Measurements from ENCODE around the gene GPR101. TPM values are rescaled to one million over a fixed set of nuclear protein-coding genes. Genes with fewer than 3 reads are reported as not detected.
A peak's percentile ranks its signal among the peaks of the same experiment; 100 is the strongest.

The GPR101 gene
- total RNA-seq, 5 donors from 2014 or later (not counting 1 experiment from before 2014, with no cell fraction given), result 1.1 TPM; not detected in 4

- Mint-ChIP-seq H3K27me3 (peaks cover 11 to 35% of the 10 kb centered on the region in 2 donors), H3K36me3 (no peaks in the 10 kb centered on the region), H3K9me3 (no peaks in the 10 kb centered on the region), H3K4me1 (no peaks in the 10 kb centered on the region), H3K27ac (no peak overlapping the region), H3K4me3 (no peak overlapping the region)
- peaks cover 5 to 8% of the 10 kb centered on the region in 2 experiments for H3K27me3 ChIP-seq (replicated peaks in 1 of 2; ENCODE audit: control insufficient read depth in 2 of 2, extremely low read depth in 1 of 2, insufficient read depth in 2 of 2, low read length in 1 of 2)
- no peak for ATAC-seq (replicated peaks in 1 of 4)
- POLR2A ChIA-PET, result no interaction called here
- DNase-seq, result no peak
- H3K4me1 ChIP-seq (ENCODE audit: control insufficient read depth in 1 of 2, extremely low read depth in 1 of 2, insufficient read depth in 2 of 2, low read length in 2 of 2), result no peaks in the 10 kb centered on the region
- no peak overlapping the region for H3K27ac ChIP-seq (ENCODE audit: low read length)
- CTCF ChIA-PET, result no interaction called here
- H3K9me3 ChIP-seq, result no peaks in the 10 kb centered on the region
- no peak overlapping the region for H3K4me3 ChIP-seq (ENCODE audit: control insufficient read depth in 1 of 2, extremely low read depth in 1 of 2, low read length in 1 of 2)
- no CpG with 5 or more reads among the region's 14 CpGs for WGBS (ENCODE audit: insufficient coverage)
- no peaks in the 10 kb centered on the region for H3K36me3 ChIP-seq (ENCODE audit: control insufficient read depth in 2 of 2, extremely low read depth in 1 of 2, insufficient read depth in 1 of 2, low read length in 1 of 2)
Observed at GRCh38 chrX:137040113-137040794, 6.5 kb upstream of the GPR101 start.

GRCh38 chrX:137034508-137034872 is 695 bp upstream of the GPR101 start:
- Mint-ChIP-seq H3K36me3 (no peaks in the 10 kb centered on the region), H3K27me3 (peaks cover 40 to 42% of the 10 kb centered on the region in 2 donors), H3K4me3 (peak overlapping the region; percentile 40 to 48 (median 45)), H3K27ac (no peak overlapping the region), H3K4me1 (peaks cover 7 to 15% (median 11%) of the 10 kb centered on the region in 3 donors), H3K9me3 (no peaks in the 10 kb centered on the region)
- H3K36me3 ChIP-seq (ENCODE audit: control insufficient read depth in 2 of 2, extremely low read depth in 1 of 2, insufficient read depth in 1 of 2, low read length in 1 of 2), result no peaks in the 10 kb centered on the region
- WGBS (ENCODE audit: insufficient coverage), result no CpG with 5 or more reads among the region's 3 CpGs
- DNase-seq (no peak), ATAC-seq (replicated peaks in 1 of 4) (no peak)
- ChIA-PET POLR2A (no interaction called here), CTCF (no interaction called here)
- peaks cover 2 to 28% of the 10 kb centered on the region in 2 experiments for H3K4me1 ChIP-seq (ENCODE audit: control insufficient read depth in 1 of 2, extremely low read depth in 1 of 2, insufficient read depth in 2 of 2, low read length in 2 of 2)
- H3K27ac ChIP-seq (ENCODE audit: low read length), result no peak overlapping the region
- H3K27me3 ChIP-seq (replicated peaks in 1 of 2; ENCODE audit: control insufficient read depth in 2 of 2, extremely low read depth in 1 of 2, insufficient read depth in 2 of 2, low read length in 1 of 2), result peaks cover 20 to 42% of the 10 kb centered on the region in 2 experiments
- H3K9me3 ChIP-seq, result no peaks in the 10 kb centered on the region
- H3K4me3 ChIP-seq (ENCODE audit: control insufficient read depth in 1 of 2, extremely low read depth in 1 of 2, low read length in 1 of 2), result no peak overlapping the region

GRCh38 chrX:137032841-137033773 is 688 bp downstream of the GPR101 start:
- no peak overlapping the region for H3K27ac Mint-ChIP-seq
- H3K27me3 Mint-ChIP-seq, result peaks cover 42 to 50% of the 10 kb centered on the region in 2 donors
- peaks cover 7 to 15% (median 11%) of the 10 kb centered on the region in 3 donors for H3K4me1 Mint-ChIP-seq
- H3K9me3 Mint-ChIP-seq, result no peaks in the 10 kb centered on the region
- 5% methylated on average over 13 of the region's 34 CpGs for WGBS (ENCODE audit: insufficient coverage)
- ATAC-seq (replicated peaks in 1 of 4) (peak in 1 of 4 experiments; percentile 31), DNase-seq (no peak)
- Histone ChIP-seq H3K36me3 (ENCODE audit: control insufficient read depth in 2 of 2, extremely low read depth in 1 of 2, insufficient read depth in 1 of 2, low read length in 1 of 2) (no peaks in the 10 kb centered on the region), H3K9me3 (no peaks in the 10 kb centered on the region), H3K4me3 (ENCODE audit: control insufficient read depth in 1 of 2, extremely low read depth in 1 of 2, low read length in 1 of 2) (peak overlapping the region in 1 of 2 donors; percentile 67), H3K27me3 (replicated peaks in 1 of 2; ENCODE audit: control insufficient read depth in 2 of 2, extremely low read depth in 1 of 2, insufficient read depth in 2 of 2, low read length in 1 of 2) (peaks cover 18 to 42% of the 10 kb centered on the region in 2 experiments), H3K27ac (ENCODE audit: low read length) (no peak overlapping the region), H3K4me1 (ENCODE audit: control insufficient read depth in 1 of 2, extremely low read depth in 1 of 2, insufficient read depth in 2 of 2, low read length in 2 of 2) (peaks cover 2 to 28% of the 10 kb centered on the region in 2 experiments)
- CTCF ChIA-PET, result interaction anchor here in 1 of 2 donors (1.0 kb wide), 1 partner anchor 19 kb away, joined by 3 read pairs; no protein-coding TSS in a partner anchor
- no peaks in the 10 kb centered on the region for H3K36me3 Mint-ChIP-seq
- no peak overlapping the region for H3K4me3 Mint-ChIP-seq
- POLR2A ChIA-PET, result no interaction called here

GRCh38 chrX:137032341-137032694 is 1.5 kb downstream of the GPR101 start:
- Mint-ChIP-seq H3K27me3 (peaks cover 36 to 49% of the 10 kb centered on the region in 2 donors), H3K9me3 (no peaks in the 10 kb centered on the region), H3K27ac (no peak overlapping the region), H3K4me1 (peaks cover 7 to 15% (median 11%) of the 10 kb centered on the region in 3 donors), H3K4me3 (no peak overlapping the region), H3K36me3 (no peaks in the 10 kb centered on the region)
- ATAC-seq (replicated peaks in 1 of 4), result no peak
- DNase-seq, result no peak
- ChIA-PET CTCF (no interaction called here), POLR2A (no interaction called here)
- Histone ChIP-seq H3K9me3 (no peaks in the 10 kb centered on the region), H3K4me3 (ENCODE audit: control insufficient read depth in 1 of 2, extremely low read depth in 1 of 2, low read length in 1 of 2) (peak overlapping the region; percentile 44 to 67), H3K36me3 (ENCODE audit: control insufficient read depth in 2 of 2, extremely low read depth in 1 of 2, insufficient read depth in 1 of 2, low read length in 1 of 2) (no peaks in the 10 kb centered on the region), H3K4me1 (ENCODE audit: control insufficient read depth in 1 of 2, extremely low read depth in 1 of 2, insufficient read depth in 2 of 2, low read length in 2 of 2) (peaks cover 2 to 28% of the 10 kb centered on the region in 2 experiments), H3K27me3 (replicated peaks in 1 of 2; ENCODE audit: control insufficient read depth in 2 of 2, extremely low read depth in 1 of 2, insufficient read depth in 2 of 2, low read length in 1 of 2) (peaks cover 17 to 42% of the 10 kb centered on the region in 2 experiments), H3K27ac (ENCODE audit: low read length) (no peak overlapping the region)
- 5% methylated on average over 16 of the region's 16 CpGs for WGBS (ENCODE audit: insufficient coverage)

- H3K36me3 ChIP-seq (ENCODE audit: control insufficient read depth in 2 of 2, extremely low read depth in 1 of 2, insufficient read depth in 1 of 2, low read length in 1 of 2), result no peaks in the 10 kb centered on the region
- peaks cover 17 to 43% of the 10 kb centered on the region in 2 experiments for H3K27me3 ChIP-seq (replicated peaks in 1 of 2; ENCODE audit: control insufficient read depth in 2 of 2, extremely low read depth in 1 of 2, insufficient read depth in 2 of 2, low read length in 1 of 2)
- H3K4me3 Mint-ChIP-seq, result no peak overlapping the region
- peaks cover 7 to 15% (median 11%) of the 10 kb centered on the region in 3 donors for H3K4me1 Mint-ChIP-seq
- ATAC-seq (replicated peaks in 1 of 4) (peak; percentile 56 to 72 (median 63)), DNase-seq (peak in 28 of 35 experiments; percentile 6 to 65 (median 16))
- peaks cover 39 to 55% of the 10 kb centered on the region in 2 donors for H3K27me3 Mint-ChIP-seq
- no peak overlapping the region for H3K27ac ChIP-seq (ENCODE audit: low read length)
- 3% methylated on average over 38 of the region's 49 CpGs for WGBS (ENCODE audit: insufficient coverage)
- no peaks in the 10 kb centered on the region for H3K9me3 Mint-ChIP-seq
- POLR2A ChIA-PET, result no interaction called here
- H3K4me3 ChIP-seq (ENCODE audit: control insufficient read depth in 1 of 2, extremely low read depth in 1 of 2, low read length in 1 of 2), result peak overlapping the region; percentile 44 to 67
- no peak overlapping the region for H3K27ac Mint-ChIP-seq
- H3K36me3 Mint-ChIP-seq, result no peaks in the 10 kb centered on the region
- H3K4me1 ChIP-seq (ENCODE audit: control insufficient read depth in 1 of 2, extremely low read depth in 1 of 2, insufficient read depth in 2 of 2, low read length in 2 of 2), result peaks cover 2 to 28% of the 10 kb centered on the region in 2 experiments
- no peaks in the 10 kb centered on the region for H3K9me3 ChIP-seq
- CTCF ChIA-PET, result no interaction called here
Observed at GRCh38 chrX:137031517-137032340, 2.1 kb downstream of the GPR101 start.

GRCh38 chrX:137031039-137031438 is 2.8 kb downstream of the GPR101 start:
- no peak for ATAC-seq (replicated peaks in 1 of 4)
- H3K36me3 Mint-ChIP-seq, result no peaks in the 10 kb centered on the region
- no peaks in the 10 kb centered on the region for H3K36me3 ChIP-seq (ENCODE audit: control insufficient read depth in 2 of 2, extremely low read depth in 1 of 2, insufficient read depth in 1 of 2, low read length in 1 of 2)
- no peaks in the 10 kb centered on the region for H3K9me3 Mint-ChIP-seq
- H3K27me3 Mint-ChIP-seq, result peaks cover 43 to 60% of the 10 kb centered on the region in 2 donors
- DNase-seq, result no peak
- POLR2A ChIA-PET, result no interaction called here
- peak overlapping the region in 1 of 2 donors; percentile 67 for H3K4me3 ChIP-seq (ENCODE audit: control insufficient read depth in 1 of 2, extremely low read depth in 1 of 2, low read length in 1 of 2)
- CTCF ChIA-PET, result no interaction called here
- peaks cover 2 to 28% of the 10 kb centered on the region in 2 experiments for H3K4me1 ChIP-seq (ENCODE audit: control insufficient read depth in 1 of 2, extremely low read depth in 1 of 2, insufficient read depth in 2 of 2, low read length in 2 of 2)
- H3K27ac Mint-ChIP-seq, result peak overlapping the region in 1 of 2 donors; percentile 28
- peaks cover 13 to 43% of the 10 kb centered on the region in 2 experiments for H3K27me3 ChIP-seq (replicated peaks in 1 of 2; ENCODE audit: control insufficient read depth in 2 of 2, extremely low read depth in 1 of 2, insufficient read depth in 2 of 2, low read length in 1 of 2)
- no peaks in the 10 kb centered on the region for H3K9me3 ChIP-seq
- WGBS (ENCODE audit: insufficient coverage), result 25% methylated on average over 9 of the region's 16 CpGs
- no peak overlapping the region for H3K4me3 Mint-ChIP-seq
- H3K27ac ChIP-seq (ENCODE audit: low read length), result no peak overlapping the region
- H3K4me1 Mint-ChIP-seq, result peaks cover 7 to 15% (median 11%) of the 10 kb centered on the region in 3 donors
